Tibial nerve (tissue), 4 donors: ENCODE results near the gene LAGE3. TPM values are rescaled to one million over a fixed set of nuclear protein-coding genes. Genes with fewer than 3 reads are reported as not detected.

Experiments
- DNase-seq, 2 donors: peaks; one replicate each; pipeline ENCODE4 v3.0.0-alpha.2; 2019; ENCODE audit warnings: low spot score in 2 of 2
- H3K27ac ChIP-seq, 4 donors: fragments of 200-600 bp; sonication (generic) in 3 of 4; one replicate each; pipeline ENCODE4 v1.5.1; 2017 to 2019; ENCODE audit warnings: mild to moderate bottlenecking in 1 of 4
- H3K27me3 ChIP-seq, 2 donors: fragments of 200-600 bp; sonication (generic) in 1 of 2; one replicate each; pipeline versions ENCODE4 v1.5.1 to v1.6.0; 2017 to 2019
- H3K36me3 ChIP-seq, 3 donors: fragments of 200-600 bp; sonication (generic); one replicate each; pipeline ENCODE4 v1.5.1; 2018 to 2019
- H3K4me1 ChIP-seq, 4 donors: fragments of 200-600 bp; sonication (generic) in 3 of 4; one replicate each; pipeline ENCODE4 v1.5.1; 2017 to 2019
- H3K4me3 ChIP-seq, 4 donors: fragments of 200-600 bp; sonication (generic) in 3 of 4; one replicate each; pipeline ENCODE4 v1.5.1; 2017 to 2019; ENCODE audit warnings: mild to moderate bottlenecking in 1 of 4, moderate library complexity in 1 of 4
- H3K9me3 ChIP-seq, 4 donors: fragments of 200-600 bp; sonication (generic) in 3 of 4; one replicate each; pipeline ENCODE4 v1.5.1; 2017 to 2019
- EP300 ChIP-seq, 2 donors: sonication (generic); formaldehyde crosslinking; IDR thresholded peaks; one replicate each; pipeline ENCODE4 v1.6.1; 2017; ENCODE audit warnings: antibody characterized with exemption in 2 of 2, mild to moderate bottlenecking in 1 of 2
- POLR2A ChIP-seq, 2 donors: fragments of 450-650 bp; IDR thresholded peaks; one replicate each; pipeline ENCODE4 v1.6.1; 2017; ENCODE audit warnings: antibody characterized with exemption in 2 of 2, mild to moderate bottlenecking in 2 of 2, moderate library complexity in 2 of 2
- WGBS, 2 donors: methylation state at CpG; one replicate each; pipeline ENCODE4 v1.1.5; 2018; 5-methylcytosine and 5-hydroxymethylcytosine counted together
- total RNA-seq, 4 donors: library from RNA; depleted of rRNA; stranded (reverse); fragments of >200 nt; gene quantifications; one replicate each; pipeline ENCODE4 v1.1.0, GENCODE V29; 2016
- TF ChIP-seq, protein P1 (sequence below), 5 experiments: fragments of 200-600 bp in 3 of 5; fragments of 450-650 bp in 2 of 5; sonication (generic) in 3 of 5; IDR thresholded peaks; one replicate each; pipeline ENCODE4 v1.5.1; 2016 to 2019; ENCODE audit warnings: antibody characterized with exemption in 5 of 5, mild to moderate bottlenecking in 3 of 5, moderate library complexity in 2 of 5

The LAGE3 gene
- total RNA-seq, 4 donors from 2014 or later = 18.8 to 46.5 (median 35.0) TPM

DNA sequence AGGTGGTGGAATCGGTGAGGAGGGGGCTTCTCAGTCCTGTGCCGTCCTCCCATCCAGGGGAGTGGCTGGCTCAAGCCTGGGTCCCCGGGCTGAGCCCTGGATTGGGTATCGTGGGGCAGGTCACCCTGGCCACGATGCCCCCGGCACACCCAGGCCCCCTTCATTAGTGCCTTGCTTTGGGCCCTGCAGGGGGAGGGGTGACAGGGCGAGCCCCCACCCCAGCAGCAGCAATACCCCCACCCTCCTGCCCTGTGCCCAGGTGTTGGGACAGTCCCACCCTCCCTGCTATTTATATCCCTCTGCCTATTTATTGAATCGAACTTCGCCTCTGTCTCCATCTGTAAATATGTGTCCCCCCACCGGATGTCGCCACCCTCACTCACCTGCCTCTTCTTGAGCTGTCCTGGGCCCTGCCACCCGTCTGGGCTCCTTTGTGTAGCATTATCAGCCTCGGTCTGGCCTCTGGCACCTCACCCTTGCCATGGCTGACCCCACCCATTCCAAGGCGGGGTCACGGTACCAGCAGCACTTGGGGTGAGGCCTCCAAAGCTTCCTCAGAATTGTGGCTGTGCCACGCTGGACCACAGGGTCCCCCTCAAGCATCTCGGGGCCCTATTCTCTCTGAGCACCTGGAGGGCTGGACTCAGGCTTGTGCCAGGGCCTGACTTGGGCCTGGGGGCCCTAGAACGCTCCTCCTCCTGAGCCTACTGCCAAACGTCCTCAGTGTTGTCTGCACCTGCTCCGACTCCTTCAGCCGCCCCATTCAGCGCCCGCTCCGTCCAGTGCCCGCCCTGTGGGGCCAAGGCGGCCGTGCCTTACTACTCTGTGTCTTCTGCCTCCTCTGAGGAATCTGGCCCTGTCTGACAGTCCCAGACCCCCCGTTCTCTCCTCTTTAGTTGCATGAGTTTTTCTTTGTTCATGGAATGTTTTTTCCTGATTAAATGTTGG is 6.1 kb downstream of the LAGE3 start:
- Histone ChIP-seq H3K4me3 (no peak overlapping the region), H3K36me3 (peaks cover 0 to 49% (median 0%) of the 10 kb centered on the region in 3 donors), H3K27ac (no peak overlapping the region), H3K9me3 (no peaks in the 10 kb centered on the region), H3K4me1 (peaks cover 0 to 3% (median 0%) of the 10 kb centered on the region in 4 donors), H3K27me3 (no peaks in the 10 kb centered on the region)
- 74 to 78% methylated on average over 9 to 26 of the region's 28 CpGs for WGBS, 2 donors
- TF ChIP-seq POLR2A (IDR thresholded peaks at IDR 0.05) = no peak
- TF ChIP-seq, protein P1, sequence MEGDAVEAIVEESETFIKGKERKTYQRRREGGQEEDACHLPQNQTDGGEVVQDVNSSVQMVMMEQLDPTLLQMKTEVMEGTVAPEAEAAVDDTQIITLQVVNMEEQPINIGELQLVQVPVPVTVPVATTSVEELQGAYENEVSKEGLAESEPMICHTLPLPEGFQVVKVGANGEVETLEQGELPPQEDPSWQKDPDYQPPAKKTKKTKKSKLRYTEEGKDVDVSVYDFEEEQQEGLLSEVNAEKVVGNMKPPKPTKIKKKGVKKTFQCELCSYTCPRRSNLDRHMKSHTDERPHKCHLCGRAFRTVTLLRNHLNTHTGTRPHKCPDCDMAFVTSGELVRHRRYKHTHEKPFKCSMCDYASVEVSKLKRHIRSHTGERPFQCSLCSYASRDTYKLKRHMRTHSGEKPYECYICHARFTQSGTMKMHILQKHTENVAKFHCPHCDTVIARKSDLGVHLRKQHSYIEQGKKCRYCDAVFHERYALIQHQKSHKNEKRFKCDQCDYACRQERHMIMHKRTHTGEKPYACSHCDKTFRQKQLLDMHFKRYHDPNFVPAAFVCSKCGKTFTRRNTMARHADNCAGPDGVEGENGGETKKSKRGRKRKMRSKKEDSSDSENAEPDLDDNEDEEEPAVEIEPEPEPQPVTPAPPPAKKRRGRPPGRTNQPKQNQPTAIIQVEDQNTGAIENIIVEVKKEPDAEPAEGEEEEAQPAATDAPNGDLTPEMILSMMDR (IDR thresholded peaks at IDR 0.05) = no peak
- TF ChIP-seq EP300 (IDR thresholded peaks at IDR 0.05) = no peak
- no peak for DNase-seq

DNA sequence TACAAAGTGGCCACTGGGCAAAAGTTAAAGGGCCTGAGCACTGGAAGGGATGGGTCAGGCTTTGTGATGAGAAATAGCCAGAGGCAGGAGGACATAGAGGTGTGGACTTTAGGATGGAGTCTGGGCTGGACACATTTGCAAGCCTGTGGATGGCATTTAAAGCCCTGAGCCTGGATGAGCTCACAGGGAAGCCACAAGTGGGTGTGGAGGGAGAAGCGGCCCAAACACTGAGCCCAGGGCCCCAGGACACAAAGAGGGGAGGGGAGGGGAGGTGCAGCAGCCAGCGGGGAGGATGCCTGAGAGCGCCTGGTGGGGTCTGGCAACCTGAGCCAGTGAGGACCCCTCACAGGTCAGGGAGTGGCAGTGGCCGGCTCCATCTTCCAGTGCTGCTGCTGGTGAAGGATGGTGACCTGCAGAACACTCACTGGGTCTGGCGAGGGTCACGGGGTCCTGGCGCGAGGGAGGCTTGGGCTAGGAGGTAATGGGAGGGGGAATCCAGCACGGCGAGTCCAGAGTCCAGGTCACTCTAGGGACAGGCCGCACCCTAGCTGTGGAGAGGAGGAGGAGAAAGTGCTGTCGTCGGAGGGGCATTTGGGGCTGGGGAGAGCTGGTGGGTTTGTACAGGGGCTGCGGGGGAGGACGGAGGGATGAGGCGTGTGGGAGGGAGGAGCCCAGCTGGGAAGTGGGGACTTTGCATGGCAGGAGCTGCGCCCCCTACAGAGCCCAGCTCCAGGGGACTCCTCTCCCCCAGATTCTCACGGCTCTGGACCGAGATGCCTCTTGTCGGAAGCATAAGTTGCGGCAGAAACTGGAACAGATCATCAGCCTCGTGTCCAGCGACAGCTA is 7.0 kb downstream of the LAGE3 start:
- H3K4me3 ChIP-seq = no peak overlapping the region
- H3K27me3 ChIP-seq = no peaks in the 10 kb centered on the region
- no peaks in the 10 kb centered on the region for H3K4me1 ChIP-seq
- H3K9me3 ChIP-seq = no peaks in the 10 kb centered on the region
- 82 to 83% methylated on average over 15 to 23 of the region's 23 CpGs for WGBS, 2 donors
- DNase-seq = no peak
- H3K36me3 ChIP-seq = peaks cover 0 to 58% (median 0%) of the 10 kb centered on the region in 3 donors
- TF ChIP-seq, protein P1 (IDR thresholded peaks at IDR 0.05) = no peak
- H3K27ac ChIP-seq = no peak overlapping the region

DNA sequence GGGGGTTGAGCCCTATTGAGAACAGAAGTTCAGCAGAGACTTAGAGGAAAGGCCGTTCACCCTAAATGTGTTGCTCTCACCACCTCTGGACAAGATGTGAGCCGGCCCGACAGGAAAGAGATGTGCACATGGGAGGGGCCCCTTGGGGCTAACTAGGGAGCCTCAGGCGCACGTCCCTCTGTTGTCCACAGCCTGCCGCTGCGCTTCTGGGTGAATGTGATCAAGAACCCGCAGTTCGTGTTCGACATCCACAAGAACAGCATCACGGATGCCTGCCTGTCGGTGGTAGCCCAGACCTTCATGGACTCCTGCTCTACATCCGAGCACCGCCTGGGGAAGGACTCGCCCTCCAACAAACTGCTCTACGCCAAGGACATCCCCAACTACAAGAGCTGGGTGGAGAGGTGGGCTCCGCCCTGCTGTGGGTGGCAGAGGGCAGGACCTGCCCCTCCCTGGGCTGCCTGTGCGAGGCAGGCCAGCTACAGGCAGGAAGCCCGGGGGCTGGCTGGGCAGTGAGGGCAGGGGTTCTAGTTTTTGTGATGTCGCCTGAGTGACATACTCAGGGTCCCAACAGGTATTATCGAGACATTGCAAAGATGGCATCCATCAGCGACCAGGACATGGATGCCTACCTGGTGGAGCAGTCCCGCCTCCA is 8.0 kb downstream of the LAGE3 start:
- DNase-seq = no peak
- H3K4me1 ChIP-seq = no peaks in the 10 kb centered on the region
- no peaks in the 10 kb centered on the region for H3K9me3 ChIP-seq
- peaks cover 0 to 69% (median 0%) of the 10 kb centered on the region in 3 donors for H3K36me3 ChIP-seq
- TF ChIP-seq POLR2A (IDR thresholded peaks at IDR 0.05) = no peak
- TF ChIP-seq, protein P1 (IDR thresholded peaks at IDR 0.05) = no peak
- no peak for TF ChIP-seq EP300 (IDR thresholded peaks at IDR 0.05)
- 83 to 91% methylated on average over 11 to 23 of the region's 23 CpGs for WGBS, 2 donors
- H3K27me3 ChIP-seq = no peaks in the 10 kb centered on the region
- no peak overlapping the region for H3K27ac ChIP-seq
- no peak overlapping the region for H3K4me3 ChIP-seq

DNA sequence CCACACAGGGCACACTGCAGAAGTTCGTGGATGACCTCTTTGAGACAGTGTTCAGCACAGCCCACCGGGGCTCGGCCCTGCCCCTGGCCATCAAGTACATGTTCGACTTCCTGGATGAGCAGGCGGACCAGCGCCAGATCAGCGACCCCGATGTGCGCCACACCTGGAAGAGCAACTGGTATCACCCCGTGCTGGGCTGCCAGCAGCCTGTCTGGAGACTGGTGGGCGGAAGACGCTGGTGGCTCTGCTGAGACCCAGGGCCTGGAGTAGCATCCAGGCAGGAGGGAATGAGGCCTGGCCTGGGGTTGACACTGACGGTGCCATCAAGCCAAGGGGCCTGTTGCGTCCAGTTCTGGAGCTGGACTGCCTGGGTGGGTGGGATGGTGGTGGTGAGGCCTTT is 8.6 kb downstream of the LAGE3 start:
- 93% methylated on average over 14 of the region's 14 CpGs; no CpG with 5 or more reads in 1 of the 2 donors for WGBS, 2 donors
- H3K36me3 ChIP-seq = peaks cover 0 to 75% (median 0%) of the 10 kb centered on the region in 3 donors
- DNase-seq = no peak

More for the DNA sequence above, 8.6 kb downstream of the LAGE3 start:
- Histone ChIP-seq H3K27me3 (no peaks in the 10 kb centered on the region), H3K4me3 (no peak overlapping the region), H3K27ac (no peak overlapping the region), H3K9me3 (no peaks in the 10 kb centered on the region), H3K4me1 (no peaks in the 10 kb centered on the region)
- TF ChIP-seq, protein P1 (IDR thresholded peaks at IDR 0.05) = no peak
- TF ChIP-seq EP300 (IDR thresholded peaks at IDR 0.05) (no peak), POLR2A (IDR thresholded peaks at IDR 0.05) (no peak)
